OCI-M1 (cell line): ENCODE data around the gene TMEM19.
"Not testable (repeated sequence)": the region's sequence is repeated elsewhere in the genome, so short reads cannot be mapped to it uniquely, and the experiment has no call there.

Experiments
- DNase-seq: peaks from one replicate; lab custom pipeline; 2025; lab: John Stamatoyannopoulos, UW

Gene TMEM19

DNA sequence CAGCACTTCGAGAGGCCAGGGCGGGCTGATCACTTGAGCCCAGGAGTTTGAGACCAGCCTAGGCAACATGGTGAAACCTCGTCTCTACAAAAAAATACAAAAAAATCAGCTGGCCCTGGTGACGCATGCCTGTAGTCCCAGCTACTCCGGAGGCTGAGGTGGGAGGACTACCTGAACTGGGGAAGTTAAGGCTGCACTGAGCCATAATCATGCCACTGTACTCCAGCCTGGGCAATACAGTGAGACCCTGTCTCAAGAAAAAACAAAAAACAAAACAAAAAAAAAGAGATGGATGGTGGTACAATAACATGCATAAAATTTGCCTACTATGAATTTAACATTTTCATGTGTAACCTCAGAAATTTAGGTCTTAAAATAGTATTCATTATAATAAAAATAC is 19.6 kb upstream of the TMEM19 start:
- no peak for DNase-seq

DNA sequence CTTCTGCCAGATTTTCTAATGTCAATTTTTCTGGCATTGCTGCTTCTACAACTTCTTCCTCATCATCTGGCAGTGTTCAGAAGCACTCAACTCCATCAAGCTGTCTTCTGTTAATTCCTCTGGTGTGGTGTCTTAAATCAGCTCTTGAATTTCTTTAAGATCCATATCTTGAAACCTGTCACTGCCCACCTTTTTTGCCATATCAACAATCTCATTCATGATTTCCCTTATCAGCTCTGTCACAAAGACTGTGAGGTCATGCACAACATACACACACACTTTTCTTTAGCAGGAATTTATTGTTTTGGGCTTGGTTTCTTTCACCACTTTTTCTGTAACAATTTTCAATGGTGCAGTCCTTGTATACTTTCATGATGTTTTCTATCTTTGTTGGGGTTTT is 14.6 kb upstream of the TMEM19 start:
- DNase-seq, result peak; percentile 57

DNA sequence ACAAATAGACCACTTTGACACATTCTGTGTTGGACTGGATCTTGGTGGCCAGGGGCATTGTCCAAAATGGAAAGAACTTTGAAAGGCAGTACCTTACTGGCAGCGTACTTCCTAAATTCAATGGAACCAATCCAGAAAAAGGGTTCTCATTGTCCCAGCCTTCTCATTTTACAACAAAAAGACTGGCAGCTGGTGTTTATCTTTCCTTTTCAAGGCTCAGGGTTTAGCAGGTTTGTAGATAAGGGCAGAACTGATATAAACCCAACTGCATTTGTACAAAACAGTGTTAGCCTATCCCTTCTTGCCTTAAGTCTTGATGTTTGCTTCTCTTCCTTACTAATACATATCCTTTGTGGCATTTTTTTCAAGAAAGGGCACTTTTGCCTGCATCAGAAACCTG is 14.1 kb upstream of the TMEM19 start:
- DNase-seq, result peak; percentile 85

DNA sequence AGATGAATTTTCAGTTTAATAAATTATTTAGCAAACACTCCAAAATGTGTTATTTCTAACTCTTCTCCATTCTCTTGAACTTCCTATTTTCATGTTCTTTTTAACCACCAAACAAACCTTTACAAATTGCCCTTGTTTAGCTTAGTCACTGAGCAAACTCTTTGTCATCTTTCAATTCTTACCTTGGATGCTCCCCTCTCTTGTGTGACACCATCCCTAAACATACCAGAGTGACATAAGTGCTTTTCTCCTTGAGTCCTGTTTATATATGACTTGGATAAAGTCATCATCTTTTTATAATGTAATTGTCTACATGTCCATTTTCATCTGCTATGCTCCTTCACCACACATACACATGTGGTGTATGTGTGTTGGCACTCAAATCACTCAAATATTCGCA is 3.4 kb upstream of the TMEM19 start:
- no peak for DNase-seq

DNA sequence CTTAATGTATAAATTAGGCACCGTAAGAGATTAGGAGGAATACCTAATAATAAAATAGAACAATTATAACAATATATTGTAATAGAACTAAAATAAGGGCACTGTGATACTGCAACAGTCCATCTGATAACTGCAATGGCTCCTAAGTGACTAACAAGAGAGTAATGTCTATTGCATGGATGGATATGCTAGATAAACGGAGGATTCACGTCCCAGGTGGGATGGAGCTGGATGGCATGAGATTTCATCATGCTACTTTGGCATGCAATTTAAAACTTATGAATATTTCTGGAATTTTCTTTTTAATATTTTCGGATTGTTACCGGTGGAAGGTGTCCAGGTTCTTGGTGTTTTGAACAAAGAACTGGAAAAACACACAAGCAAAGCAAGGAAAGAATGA is 2.2 kb upstream of the TMEM19 start:
- no peak for DNase-seq

DNA sequence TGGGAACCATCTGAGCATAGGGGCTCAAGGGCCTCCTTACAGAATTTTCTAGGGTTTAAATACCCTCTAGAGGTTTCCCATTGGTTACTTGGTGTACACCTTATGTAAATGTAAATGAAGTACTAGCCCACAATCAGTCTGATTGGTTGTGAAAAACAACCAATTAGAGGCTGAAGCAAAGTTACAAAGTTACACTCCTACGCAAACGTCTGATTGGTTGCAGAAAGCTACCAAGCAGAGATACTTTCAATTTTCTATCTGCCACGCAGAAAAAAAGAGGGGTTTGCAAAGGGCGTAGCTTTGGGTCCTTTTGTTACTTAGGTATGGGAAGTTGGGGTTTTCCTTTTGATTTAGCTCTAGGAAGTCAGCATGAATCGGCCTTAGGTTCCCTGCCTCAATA is 1.8 kb upstream of the TMEM19 start:
- DNase-seq, result peak; percentile 56

DNA sequence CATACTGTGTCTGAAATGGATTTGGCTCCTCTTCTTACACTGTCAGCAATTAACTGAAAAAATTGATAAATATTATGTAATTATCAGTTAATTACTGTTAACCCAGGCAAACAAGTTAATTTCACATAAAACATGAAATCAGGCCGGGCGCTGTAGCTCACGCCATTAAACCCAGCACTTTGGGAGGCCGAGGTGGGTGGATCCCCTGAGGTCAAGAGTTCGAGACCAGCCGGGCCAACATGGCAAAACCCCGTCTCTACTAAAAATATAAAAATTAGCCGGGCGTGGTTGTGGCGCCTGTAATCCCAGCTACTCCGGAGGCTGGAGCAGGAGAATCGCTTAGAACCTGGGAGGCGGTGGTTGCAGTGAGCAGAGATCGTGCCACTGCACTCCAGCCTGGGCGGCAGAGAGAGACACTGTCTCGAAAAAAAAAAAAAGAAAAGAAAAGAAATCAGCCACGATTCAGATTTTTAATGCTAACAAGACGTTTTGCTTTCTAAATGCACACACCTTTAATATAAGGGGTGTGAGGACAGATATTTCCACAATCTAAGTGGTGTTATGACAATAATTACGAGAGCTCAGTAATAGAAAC is 473 bp upstream of the TMEM19 start:
- no peak for DNase-seq

DNA sequence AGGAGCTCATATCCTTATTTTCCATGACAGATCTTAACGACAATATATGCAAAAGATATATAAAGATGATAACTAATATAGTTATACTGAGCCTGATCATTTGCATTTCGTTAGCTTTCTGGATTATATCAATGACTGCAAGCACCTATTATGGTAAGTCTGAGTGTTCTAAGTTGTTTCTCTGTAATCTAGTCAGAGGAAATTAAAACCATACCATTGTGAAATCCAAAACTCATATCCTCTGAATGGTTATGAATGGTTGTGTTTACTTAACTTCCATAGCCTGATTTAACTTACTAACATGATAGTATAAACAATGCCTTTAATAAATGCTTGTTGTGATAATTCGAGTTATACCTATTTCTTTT is 760 bp downstream of the TMEM19 start:
- no peak for DNase-seq

DNA sequence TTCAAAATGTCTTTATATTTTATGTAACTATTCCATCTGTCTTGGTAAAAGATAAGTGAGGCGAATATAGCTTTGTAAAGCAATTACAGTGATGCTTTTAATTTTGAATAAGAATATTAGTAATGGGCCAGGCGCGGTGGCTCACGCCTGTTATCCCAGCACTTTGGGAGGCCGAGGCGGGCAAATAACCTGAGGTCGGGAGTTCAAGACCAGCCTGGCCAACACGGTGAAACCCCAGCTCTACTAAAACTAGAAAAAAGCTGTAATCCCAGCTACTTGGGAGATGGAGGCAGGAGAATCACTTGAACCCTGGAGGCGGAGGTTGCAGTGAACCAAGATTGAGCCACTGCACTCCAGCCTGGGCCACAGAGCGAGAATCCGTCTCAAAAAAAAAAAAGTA is 1.3 kb downstream of the TMEM19 start:
- not testable (repeated sequence) for DNase-seq

DNA sequence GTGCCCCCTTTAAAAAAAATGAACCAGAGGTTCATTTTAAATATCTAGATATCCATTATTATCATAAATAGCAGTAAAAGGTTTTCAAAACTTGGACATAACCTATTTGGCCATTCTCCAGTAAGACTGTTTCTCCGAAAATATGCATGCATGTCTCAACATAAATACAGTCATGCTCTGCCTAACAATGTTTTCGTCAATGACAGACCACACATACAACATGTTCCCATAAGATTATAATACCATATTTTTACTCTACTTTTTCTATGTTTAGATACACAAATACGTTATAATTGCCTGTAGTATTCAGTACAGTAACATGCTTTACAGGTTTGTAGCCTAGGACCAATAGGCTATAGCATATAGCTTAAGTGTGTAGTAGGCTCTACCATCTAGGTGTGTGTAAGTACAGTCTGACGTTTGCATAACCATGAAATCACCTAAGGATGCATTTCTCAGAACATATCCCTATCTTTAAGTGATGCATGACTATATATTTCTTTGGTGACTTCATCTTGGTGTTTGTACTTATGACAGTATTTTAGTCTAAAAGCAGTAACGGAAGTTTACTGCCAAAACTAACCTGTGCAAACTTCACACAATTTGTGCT is 3.2 kb downstream of the TMEM19 start:
- DNase-seq, result no peak

DNA sequence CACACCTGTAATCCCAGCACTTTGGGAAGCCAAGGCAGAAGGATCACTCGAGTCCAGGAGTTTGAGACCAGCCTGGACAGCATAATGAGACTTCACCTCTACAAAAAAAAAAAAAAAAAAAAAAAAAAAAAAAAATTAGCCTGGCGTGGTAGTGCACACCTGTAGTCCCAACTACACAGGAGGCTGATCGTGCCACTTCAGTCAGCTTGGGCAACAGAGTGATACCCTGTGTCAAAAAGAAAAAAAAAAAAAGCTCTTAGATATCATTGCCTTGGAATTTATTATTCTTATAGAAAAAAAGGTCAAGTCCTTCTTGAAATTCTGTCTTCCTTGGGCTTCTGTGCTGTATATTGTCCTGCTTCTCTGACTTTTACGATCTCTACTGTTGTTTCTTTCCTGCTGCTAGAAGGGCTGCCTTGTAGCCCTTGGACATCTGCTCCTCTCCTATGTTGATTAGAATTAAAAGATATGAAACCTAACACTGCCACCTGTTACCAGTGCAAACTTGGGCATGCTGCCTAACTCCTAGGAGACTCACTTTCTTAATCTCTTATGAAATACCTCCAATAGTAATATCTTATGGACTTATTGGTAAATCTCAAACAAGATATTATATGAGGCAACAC is 5.7 kb downstream of the TMEM19 start:
- DNase-seq, result no peak

DNA sequence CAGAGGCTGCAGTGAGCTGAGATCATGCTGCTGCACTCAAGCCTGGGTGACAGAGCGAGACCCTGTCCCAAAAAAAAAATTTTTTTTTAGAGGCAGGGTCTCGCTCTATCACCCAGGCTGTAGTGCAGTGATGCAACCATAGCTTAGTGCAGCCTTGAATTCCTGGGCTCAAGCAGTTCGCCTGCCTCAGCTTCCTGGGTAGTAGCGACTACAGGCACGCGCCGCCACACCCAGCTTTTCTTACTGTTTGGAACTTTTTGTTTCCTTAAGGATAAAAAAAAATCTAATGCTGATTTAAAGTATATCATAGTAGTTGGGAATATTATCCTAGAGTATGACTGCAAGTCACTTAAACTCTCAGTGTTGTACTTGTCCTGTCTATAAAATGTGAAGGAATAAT is 7.2 kb downstream of the TMEM19 start:
- no peak for DNase-seq

DNA sequence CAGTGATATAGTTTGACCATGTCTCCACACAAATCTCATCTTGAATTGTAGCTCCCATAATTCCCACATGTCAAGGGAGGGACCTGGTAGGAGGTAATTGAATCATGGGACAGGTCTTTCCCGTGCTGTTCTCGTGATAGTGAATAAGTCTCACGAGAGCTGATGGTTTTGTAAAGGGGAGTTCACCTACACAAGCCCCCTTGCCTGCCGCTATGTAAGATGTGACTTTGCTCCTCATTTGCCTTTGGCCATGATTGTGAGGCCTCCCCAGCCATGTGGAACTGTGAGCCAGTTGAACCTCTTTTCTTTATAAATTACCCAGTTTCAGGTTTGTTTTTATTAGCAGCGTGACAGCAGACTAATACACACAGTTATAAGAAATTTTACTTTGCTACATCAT is 7.8 kb downstream of the TMEM19 start:
- DNase-seq, result not testable (repeated sequence)

DNA sequence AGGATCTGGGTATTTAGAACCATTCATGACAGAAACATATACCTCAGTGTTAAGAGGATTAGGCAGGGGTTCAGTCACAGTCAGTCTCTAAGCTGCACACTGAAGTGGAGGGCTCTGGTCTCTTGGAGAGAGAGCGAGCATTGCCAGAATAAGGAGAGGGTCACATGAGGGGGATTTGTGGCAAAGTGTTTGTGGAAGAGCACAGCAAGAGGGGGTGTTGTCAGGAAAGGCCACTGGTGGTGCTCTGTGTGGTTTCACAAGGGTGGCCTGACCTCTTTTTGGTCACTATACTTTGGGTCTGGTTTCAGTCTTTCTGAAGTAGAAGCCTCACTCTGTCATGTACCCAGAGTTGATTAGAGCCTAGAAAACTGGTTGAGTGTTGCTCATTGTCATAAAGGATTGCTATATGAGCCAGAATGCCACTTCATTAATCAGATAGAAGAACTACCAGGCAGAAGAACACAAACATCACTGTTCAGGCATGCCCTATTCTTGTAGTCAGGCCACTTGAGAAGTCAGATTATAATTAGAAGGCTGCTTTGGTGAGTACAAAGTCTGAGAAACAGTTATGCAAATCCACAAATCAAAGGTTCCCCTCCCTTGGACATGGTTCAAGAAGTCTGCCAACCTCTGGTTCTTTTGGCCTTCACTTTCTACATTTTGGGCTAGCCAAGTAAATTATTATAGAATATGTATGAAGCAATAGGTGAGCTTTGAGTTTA is 8.4 kb downstream of the TMEM19 start:
- no peak for DNase-seq

DNA sequence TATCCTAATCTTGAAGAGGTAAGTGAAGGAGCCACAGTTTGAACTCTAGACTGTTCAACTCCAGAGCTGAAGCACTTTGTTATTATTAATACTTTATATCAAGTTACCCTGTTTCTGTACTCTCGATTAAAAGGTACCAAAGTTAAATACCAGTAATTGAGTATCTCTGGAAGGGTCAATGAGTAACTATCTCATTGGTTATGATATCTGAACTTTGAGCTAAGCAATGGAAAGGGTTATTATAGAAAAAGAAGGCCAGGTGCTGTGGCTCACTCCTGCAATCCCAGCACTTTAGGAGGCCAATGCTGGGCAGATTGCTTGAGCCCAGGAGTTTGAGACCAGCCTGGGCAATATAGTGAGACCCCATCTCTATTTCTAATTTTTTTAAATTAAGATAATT is 9.9 kb downstream of the TMEM19 start:
- no peak for DNase-seq

DNA sequence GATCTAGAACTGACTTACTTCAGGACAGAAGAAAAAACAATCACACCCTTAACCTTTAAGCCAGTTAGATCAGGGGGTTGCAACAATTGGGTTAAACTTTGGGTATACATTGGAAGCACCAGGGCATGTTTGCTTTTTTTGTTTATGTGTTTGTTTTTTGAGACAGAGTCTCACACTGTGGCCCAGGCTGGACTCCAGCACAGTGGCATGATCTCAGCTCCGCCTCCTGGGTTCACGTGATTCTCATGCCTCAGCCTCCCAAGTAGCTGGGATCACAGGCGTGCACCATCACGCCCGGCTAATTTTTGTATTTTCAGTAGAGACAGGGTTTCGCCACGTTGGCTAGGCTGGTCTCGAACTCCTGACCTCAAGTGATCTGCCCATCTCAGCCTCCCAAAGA is 16.3 kb downstream of the TMEM19 start:
- not testable (repeated sequence) for DNase-seq

DNA sequence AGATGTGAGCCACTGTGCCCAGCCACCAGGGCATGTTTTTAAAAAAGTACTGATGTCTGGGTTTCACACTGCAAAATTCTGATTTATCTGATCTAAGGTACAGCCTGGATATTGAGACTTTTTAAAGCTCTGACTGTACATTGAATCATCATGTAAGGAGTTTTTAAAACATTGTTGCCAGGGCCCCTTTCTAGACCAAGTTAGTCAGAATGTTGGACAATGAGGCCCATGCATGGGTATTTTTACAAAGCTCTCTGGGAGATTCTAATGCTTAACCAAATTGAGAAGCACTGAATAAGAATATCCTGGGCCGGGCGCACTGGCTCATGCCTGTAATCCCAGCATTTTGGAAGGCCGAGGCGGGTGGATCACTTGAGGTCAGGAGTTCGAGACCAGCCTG is 16.7 kb downstream of the TMEM19 start:
- no peak for DNase-seq

DNA sequence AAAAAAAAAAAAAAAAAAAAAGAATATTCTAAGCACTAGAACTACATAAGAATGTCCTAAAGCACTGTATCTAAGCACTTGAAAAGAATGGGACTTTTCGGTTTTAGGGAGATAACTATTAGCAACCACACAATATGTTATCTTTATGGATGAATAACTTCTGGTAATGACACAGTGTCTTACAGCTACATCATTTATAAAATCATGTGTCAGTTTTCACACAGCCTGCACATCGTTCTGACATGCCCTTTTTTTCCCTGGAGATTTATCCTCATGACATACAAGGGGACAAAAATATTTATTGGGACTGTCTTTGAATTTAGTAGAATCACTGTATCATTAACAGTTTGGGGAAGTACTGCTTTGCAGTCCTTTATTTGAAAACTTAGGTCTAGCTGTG is 17.3 kb downstream of the TMEM19 start:
- no peak for DNase-seq

DNA sequence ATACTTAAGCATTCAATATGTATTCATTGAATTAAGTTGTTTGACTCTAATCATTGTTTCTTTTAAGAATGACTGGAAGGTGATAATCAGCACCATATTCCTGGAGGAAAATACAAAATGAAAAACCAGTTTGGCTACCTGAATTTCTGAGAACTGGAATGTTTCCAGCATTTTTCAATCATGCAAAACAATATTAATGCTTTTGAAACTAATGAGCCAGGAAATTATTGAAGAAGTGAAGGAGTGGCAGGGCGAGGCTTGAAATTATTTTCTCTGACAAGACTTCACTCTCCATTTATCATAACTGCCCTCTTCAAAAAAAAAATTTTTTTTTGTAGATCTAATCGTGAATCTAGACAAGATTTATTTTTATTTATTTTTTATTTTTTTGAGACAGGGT is 19.0 kb downstream of the TMEM19 start:
- DNase-seq, result no peak

DNA sequence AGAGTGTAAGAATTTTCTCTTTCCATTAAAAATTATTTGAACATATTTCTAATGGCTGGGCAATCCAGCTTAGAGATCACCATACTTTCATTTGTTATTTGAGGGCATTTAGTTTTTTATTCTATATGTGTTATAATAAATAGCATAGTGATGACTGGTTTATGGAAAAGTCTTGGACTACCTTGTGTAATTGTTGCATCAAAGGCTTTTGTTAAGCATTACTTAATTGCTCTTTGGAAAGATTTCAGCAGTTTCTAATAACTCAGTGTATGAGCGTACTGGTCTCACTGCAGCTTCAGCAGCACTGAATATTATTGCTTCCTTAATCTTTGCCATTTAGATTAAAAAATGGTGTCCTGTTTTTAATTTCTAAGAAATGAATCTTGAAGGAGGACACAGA is 22.8 kb downstream of the TMEM19 start:
- DNase-seq, result no peak

DNA sequence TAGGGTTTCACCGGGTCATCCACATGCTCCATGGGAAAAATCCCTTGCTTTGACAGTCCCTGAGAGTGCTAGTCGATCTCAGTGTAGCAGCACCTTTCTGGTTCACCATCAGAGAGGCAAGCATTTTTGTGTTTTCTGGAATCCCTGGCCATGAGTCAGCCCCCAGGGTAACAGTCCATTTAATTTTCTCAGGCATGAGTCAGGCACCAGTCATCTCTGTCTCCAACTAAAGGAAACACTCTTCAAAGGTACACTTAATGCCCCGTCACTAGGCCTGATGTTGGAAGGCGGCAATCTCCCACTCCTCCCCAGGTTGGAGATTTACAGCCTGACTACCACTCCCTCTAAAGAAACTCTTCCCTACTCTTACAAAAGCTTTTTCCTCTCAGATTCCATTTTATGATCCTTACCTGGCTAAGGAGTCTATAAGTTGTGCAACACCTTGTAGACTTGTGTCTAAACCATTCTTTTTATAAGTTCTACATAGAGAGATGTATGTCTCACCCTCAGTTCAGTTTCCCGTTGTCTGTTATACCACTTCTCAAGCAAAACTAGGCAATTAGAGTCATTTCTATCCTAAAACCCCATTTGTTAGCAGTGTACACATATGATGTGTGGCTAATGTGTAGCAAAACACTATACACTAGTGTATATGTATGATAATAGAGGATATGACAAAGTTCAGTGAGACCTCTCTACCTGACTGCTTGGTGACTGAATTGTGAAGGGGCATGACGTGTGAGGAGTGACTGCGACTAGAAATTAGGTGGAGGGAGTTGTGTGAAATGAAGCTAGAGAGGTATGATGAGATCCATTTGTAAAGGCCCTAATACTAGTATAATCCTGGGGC is 24.6 kb downstream of the TMEM19 start:
- DNase-seq, result no peak

DNA sequence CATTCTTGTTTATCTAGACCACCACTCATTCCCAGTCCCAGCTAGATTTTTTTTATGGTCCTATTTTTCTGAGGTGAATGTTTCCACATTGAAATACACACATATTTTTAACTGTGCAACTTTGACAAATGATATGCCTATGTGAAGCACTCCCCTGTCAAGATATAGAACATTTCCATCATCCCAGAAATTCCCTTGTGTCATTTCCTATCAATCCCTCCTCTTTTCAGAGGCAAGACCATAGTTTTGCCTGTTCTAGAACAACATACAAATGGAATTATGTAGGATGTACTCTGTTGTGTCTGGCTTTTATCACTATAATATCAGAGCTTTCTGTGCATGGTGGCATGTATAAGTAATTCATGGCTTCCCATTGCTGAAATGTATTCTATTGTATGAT is 32.7 kb downstream of the TMEM19 start:
- DNase-seq, result no peak
